ENCODE measurements around the gene SLC25A5.

SLC25A5 gene

GRCh38 chrX:119518371-119518770 is 50.1 kb downstream of the SLC25A5 start:
- no peak overlapping the region for H3K9ac ChIP-seq (ENCODE audit: low read depth, low read length)
- no peaks in the 10 kb centered on the region for H3K36me3 ChIP-seq (ENCODE audit: insufficient read depth, low read depth, low read length)
- no peaks in the 10 kb centered on the region for H3K4me1 ChIP-seq (ENCODE audit: insufficient read depth, low read length)
- H3K27me3 ChIP-seq (ENCODE audit: insufficient read depth, low read length) = no peaks in the 10 kb centered on the region
- no peak overlapping the region for H3K4me3 ChIP-seq (ENCODE audit: low read length)
- H3K27ac ChIP-seq (ENCODE audit: low read length) = no peak overlapping the region
- H3K9me3 ChIP-seq (ENCODE audit: insufficient read depth, low read depth, low read length) = no peaks in the 10 kb centered on the region

Data from iPS-20b (cell line).